Nephron (organoid): Measurements from ENCODE around the gene GPR179.

Source experiments
- H3K27ac Mint-ChIP-seq, 3 experiments: 2 replicates each; pipeline ENCODE4 v1.8.0; 2020; ENCODE audit warnings: mixed read lengths in 3 of 3, mild to moderate bottlenecking in 2 of 3, moderate library complexity in 1 of 3
- H3K27me3 Mint-ChIP-seq: 2 replicates; pipeline ENCODE4 v1.8.0; 2021; ENCODE audit warnings: low read depth, mild to moderate bottlenecking, moderate library complexity, mixed read lengths
- H3K36me3 Mint-ChIP-seq: 2 replicates; pipeline ENCODE4 v1.8.0; 2020; ENCODE audit warnings: low read depth, mixed read lengths
- H3K4me1 Mint-ChIP-seq: 2 replicates; pipeline ENCODE4 v1.8.0; 2020; ENCODE audit warnings: mixed read lengths
- H3K4me3 Mint-ChIP-seq, 3 experiments: 2 replicates each; pipeline ENCODE4 v1.8.0; 2020; ENCODE audit warnings: mild to moderate bottlenecking in 3 of 3, mixed read lengths in 3 of 3, moderate library complexity in 2 of 3
- H3K9me3 Mint-ChIP-seq: 2 replicates; pipeline ENCODE4 v1.8.0; 2020; ENCODE audit warnings: mixed read lengths
- TF ChIP-seq, protein P1 (sequence below), 3 experiments: fragments of 200-600 bp; sonication (generic); IDR thresholded peaks; one replicate each; pipeline ENCODE4 v1.5.0; 2021; ENCODE audit warnings: antibody characterized with exemption in 3 of 3; ENCODE audit not compliant: unreplicated experiment in 3 of 3

GPR179 gene

DNA sequence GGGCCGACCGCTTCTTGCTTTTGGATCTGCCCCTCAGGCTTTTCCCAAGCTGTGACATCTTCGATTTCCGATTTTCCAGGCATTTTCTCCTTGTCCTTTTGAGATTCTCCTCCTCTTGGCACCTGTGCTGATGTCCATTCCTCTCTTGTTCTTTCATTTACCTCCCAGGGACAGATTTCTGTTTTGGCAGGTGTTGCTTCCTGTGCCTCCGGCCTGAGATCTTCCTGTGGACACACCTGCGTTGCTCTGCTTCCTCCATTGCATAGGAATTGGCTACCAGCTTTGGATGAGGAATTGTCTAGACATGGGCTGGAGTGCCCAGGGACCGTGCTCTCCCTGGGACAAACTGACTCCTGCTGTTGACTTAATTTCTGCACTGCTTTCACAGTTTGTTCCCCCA is 15.1 kb downstream of the GPR179 start:
- H3K9me3 Mint-ChIP-seq: no peaks in the 10 kb centered on the region
- H3K27ac Mint-ChIP-seq: no peak overlapping the region
- H3K4me3 Mint-ChIP-seq: no peak overlapping the region
- TF ChIP-seq, protein P1, sequence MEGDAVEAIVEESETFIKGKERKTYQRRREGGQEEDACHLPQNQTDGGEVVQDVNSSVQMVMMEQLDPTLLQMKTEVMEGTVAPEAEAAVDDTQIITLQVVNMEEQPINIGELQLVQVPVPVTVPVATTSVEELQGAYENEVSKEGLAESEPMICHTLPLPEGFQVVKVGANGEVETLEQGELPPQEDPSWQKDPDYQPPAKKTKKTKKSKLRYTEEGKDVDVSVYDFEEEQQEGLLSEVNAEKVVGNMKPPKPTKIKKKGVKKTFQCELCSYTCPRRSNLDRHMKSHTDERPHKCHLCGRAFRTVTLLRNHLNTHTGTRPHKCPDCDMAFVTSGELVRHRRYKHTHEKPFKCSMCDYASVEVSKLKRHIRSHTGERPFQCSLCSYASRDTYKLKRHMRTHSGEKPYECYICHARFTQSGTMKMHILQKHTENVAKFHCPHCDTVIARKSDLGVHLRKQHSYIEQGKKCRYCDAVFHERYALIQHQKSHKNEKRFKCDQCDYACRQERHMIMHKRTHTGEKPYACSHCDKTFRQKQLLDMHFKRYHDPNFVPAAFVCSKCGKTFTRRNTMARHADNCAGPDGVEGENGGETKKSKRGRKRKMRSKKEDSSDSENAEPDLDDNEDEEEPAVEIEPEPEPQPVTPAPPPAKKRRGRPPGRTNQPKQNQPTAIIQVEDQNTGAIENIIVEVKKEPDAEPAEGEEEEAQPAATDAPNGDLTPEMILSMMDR (IDR thresholded peaks at IDR 0.05; ENCODE audit: unreplicated experiment in 3 of 3): no peak
- peaks cover 3% of the 10 kb centered on the region for H3K36me3 Mint-ChIP-seq
- H3K27me3 Mint-ChIP-seq: peaks cover 12% of the 10 kb centered on the region
- peaks cover 4% of the 10 kb centered on the region for H3K4me1 Mint-ChIP-seq

DNA sequence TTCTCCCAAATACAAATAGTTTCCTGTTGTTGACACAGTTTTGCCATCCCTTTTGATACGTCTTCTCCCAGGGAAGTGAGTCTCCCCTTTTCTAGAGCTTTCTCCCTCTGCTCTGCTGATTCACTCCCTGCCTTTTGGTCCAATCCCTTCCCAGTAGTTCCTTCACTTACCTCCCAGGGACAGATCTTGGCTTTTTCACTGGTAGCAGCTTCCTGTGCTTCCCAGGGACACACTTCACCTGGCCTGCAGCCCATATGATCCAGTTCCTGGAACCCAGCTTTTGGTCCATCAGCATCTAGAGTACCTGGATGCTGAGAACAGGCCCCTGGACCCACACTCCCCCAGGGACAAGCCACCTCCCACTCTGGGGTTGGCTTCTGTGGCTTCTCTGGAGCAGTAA is 15.8 kb downstream of the GPR179 start:
- Mint-ChIP-seq H3K4me1 (peaks cover 4% of the 10 kb centered on the region), H3K36me3 (peaks cover 6% of the 10 kb centered on the region), H3K4me3 (no peak overlapping the region), H3K27me3 (peaks cover 12% of the 10 kb centered on the region), H3K27ac (no peak overlapping the region), H3K9me3 (no peaks in the 10 kb centered on the region)
- TF ChIP-seq, protein P1 (IDR thresholded peaks at IDR 0.05; ENCODE audit: unreplicated experiment in 3 of 3): no peak

DNA sequence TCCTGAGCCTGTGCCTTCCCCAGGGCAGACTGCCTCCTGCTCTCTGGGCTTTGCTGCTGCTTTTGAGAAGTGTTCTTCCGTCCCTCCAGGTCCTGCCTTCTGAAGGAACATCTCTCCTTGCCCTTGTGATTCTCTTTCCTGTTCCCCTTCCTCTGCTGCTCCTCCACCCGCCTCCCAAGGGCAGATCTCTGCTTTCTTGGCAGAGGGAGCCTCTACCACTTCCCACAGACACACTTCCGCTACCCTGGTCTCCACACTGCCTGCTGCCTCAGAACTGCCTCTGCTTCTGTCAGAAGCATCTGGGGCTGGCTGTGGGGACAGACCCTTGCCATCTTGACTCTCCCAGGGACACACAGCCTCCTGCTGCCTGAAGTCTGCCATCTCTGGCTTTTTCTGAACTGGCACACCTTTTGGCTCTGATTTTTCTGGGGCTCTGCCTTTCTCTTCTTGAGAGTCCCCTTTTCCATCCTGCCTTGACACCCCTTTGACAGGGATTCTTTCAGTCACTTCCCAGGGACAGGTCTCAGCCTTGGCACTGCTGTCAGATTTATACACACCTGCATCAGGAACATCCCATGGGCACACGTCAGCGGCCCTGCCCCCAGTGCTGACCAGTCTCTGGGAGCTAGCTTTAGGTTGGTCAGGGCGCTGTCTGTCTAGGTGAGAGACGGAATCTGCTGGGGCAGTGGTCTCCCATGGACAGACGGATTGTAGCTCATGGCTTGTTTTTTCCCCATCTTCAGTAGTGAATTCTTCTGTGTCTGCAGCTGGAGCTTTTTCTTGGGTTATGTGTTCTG is 16.6 kb downstream of the GPR179 start:
- peaks cover 11% of the 10 kb centered on the region for H3K36me3 Mint-ChIP-seq
- H3K4me1 Mint-ChIP-seq: peaks cover 4% of the 10 kb centered on the region
- peaks cover 12% of the 10 kb centered on the region for H3K27me3 Mint-ChIP-seq
- no peak overlapping the region for H3K4me3 Mint-ChIP-seq
- H3K27ac Mint-ChIP-seq: no peak overlapping the region
- TF ChIP-seq, protein P1 (IDR thresholded peaks at IDR 0.05; ENCODE audit: unreplicated experiment in 3 of 3): no peak
- no peaks in the 10 kb centered on the region for H3K9me3 Mint-ChIP-seq

DNA sequence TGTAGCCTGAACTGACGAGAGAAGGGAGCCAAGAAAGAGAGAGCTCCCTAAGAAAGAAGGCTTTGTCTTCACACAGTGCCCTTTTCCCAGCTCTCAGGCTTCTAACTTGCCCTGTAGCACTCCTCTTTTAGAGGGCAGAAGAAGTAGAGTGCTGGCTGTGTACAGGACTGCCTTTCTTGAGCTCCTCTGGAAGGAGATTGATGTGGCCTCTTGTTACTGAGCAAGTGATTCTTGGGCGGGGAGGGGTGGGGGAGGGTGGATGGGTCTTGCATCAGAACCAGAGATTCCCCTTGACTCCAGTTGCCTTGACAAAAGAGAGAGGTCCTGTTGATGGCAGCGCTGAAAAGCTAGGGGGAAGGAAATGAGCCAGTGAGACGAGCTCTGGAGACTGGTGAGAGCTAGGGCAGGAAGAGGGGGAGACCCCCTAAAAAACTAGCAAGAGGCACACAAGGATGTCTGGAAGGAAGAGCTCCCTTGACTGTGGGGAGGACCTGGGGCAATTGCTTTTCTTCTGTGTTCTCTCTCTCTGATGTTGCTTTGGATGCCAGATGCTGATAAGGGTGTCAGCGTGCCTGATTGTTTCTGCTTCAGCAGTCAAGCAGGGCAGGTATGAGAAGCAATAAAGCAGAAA is 18.4 kb downstream of the GPR179 start:
- H3K36me3 Mint-ChIP-seq: peaks cover 23% of the 10 kb centered on the region
- peaks cover 5% of the 10 kb centered on the region for H3K27me3 Mint-ChIP-seq
- H3K9me3 Mint-ChIP-seq: no peaks in the 10 kb centered on the region
- peaks cover 4% of the 10 kb centered on the region for H3K4me1 Mint-ChIP-seq
- peak overlapping the region in 1 of 3 experiments; percentile 8 for H3K27ac Mint-ChIP-seq
- H3K4me3 Mint-ChIP-seq: no peak overlapping the region
- TF ChIP-seq, protein P1 (IDR thresholded peaks at IDR 0.05; ENCODE audit: unreplicated experiment in 3 of 3): no peak

DNA sequence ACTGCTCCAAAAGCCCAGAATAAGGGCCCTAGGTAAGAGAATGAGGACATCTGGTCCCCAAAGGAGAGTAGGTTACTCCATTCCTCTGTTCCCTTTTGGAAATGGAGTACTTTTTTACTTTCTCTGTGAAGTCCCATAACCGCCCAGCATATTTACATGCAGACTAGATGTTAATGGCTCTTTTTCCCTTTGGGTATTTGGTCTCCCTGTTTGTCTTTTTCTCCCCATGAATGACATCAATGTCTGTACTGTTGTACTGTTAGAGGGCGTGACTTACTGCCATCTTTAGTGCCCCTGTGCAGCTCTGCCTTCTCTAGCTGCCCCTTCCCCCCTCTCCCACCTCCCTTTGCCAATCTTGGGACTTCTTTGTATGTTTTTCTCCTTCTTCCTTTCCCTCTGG is 19.0 kb downstream of the GPR179 start:
- Mint-ChIP-seq H3K27ac (peak overlapping the region in 1 of 3 experiments; percentile 8), H3K4me1 (peaks cover 4% of the 10 kb centered on the region), H3K9me3 (no peaks in the 10 kb centered on the region), H3K36me3 (peaks cover 26% of the 10 kb centered on the region), H3K27me3 (no peaks in the 10 kb centered on the region), H3K4me3 (no peak overlapping the region)
- TF ChIP-seq, protein P1 (IDR thresholded peaks at IDR 0.05; ENCODE audit: unreplicated experiment in 3 of 3): no peak
